ENCODE data around the gene GOLGA2. TPM values are rescaled to one million over a fixed set of nuclear protein-coding genes. Genes with fewer than 3 reads are reported as not detected.
"Not testable (repeated sequence)": the region's sequence is repeated elsewhere in the genome, so short reads cannot be mapped to it uniquely, and the experiment has no call there.

Gene GOLGA2
- total and polyA plus RNA-seq, 5 donors from 2014 or later, result 3.7 to 55.8 (median 4.1) TPM

DNA sequence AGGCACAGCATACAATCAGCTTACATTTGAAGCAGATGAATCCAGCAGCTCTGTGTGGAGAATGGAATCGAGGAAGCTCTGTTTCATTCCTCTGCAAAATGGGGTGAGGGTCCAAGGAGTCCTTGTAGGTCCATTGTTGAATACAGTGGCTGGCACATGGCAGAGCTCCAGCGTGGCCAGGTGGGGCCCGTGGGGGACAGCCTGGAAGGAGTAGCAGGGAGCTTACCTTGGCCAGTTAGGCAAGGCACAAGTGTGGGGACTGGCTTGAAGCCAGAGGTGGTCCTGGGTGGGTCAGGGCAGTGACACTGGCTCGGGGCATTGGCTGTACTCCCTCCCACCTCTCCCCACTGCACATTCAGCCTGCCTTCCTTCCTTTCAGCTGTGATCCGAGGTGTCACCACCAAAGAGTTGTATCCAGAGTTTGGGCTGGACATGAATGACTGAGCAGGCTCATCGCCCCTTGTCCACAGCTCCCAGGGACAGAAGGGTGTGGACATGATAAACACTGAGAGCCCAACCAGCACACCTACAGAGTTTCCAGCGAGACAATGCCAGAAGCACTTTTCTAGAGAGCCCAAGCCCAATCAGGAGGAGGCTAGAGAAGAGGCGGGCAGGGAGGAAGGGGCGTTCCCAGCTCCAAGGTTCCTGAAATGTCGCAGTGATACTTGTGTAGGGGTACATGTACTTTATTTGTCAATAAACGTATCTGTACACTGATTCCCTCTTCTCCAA is 12.6 kb upstream of the GOLGA2 start:
- no peaks in the 10 kb centered on the region for H3K4me1 ChIP-seq (ENCODE audit: control insufficient read depth, insufficient read depth, low read length, poor library complexity, severe bottlenecking)
- Mint-ChIP-seq H3K4me3 (no peak overlapping the region), H3K36me3 (peaks cover 12% of the 10 kb centered on the region), H3K27me3 (no peaks in the 10 kb centered on the region), H3K27ac (peak overlapping the region in 1 of 3 donors; percentile 32), H3K4me1 (no peaks in the 10 kb centered on the region), H3K9me3 (no peaks in the 10 kb centered on the region)
- peaks cover 7% of the 10 kb centered on the region for H3K36me3 ChIP-seq (ENCODE audit: control insufficient read depth, insufficient read depth, low read length)
- H3K9me3 ChIP-seq (ENCODE audit: control insufficient read depth in 2 of 2, low read length in 2 of 2), result no peaks in the 10 kb centered on the region
- no peak for DNase-seq
- H3K4me3 ChIP-seq (ENCODE audit: low read depth, low read length), result no peak overlapping the region
- ATAC-seq (ENCODE audit: low read depth in 2 of 2), result no peak
- no peaks in the 10 kb centered on the region for H3K27me3 ChIP-seq (ENCODE audit: control insufficient read depth, insufficient read depth, low read length)
- no peak overlapping the region for H3K27ac ChIP-seq (ENCODE audit: insufficient read depth, low read length, poor library complexity, severe bottlenecking)

DNA sequence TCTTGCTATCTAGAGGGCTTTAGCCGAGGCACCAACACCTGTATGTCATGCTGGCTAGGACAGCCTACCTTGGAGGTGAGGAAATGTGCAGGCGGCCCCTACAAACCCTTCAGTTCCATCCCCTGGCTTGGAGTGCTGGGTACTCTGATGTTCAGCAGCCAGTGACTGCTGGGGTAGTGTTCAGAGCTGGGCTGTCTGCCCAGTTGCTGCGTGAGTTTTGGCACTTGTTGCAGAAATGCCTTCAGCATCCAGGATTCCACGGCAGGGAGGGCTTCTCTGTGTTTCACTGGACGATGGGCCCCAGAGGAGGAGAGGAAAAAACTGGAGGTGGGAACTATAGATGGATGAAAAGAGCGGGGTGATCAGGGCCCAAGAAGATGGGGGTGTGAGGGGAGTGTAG is 10.6 kb upstream of the GOLGA2 start:
- Histone ChIP-seq H3K27ac (ENCODE audit: insufficient read depth, low read length, poor library complexity, severe bottlenecking) (no peak overlapping the region), H3K4me1 (ENCODE audit: control insufficient read depth, insufficient read depth, low read length, poor library complexity, severe bottlenecking) (no peaks in the 10 kb centered on the region), H3K4me3 (ENCODE audit: low read depth, low read length) (no peak overlapping the region), H3K9me3 (ENCODE audit: control insufficient read depth in 2 of 2, low read length in 2 of 2) (no peaks in the 10 kb centered on the region), H3K36me3 (ENCODE audit: control insufficient read depth, insufficient read depth, low read length) (peaks cover 7% of the 10 kb centered on the region), H3K27me3 (ENCODE audit: control insufficient read depth, insufficient read depth, low read length) (no peaks in the 10 kb centered on the region)
- Mint-ChIP-seq H3K4me3 (no peak overlapping the region), H3K27me3 (no peaks in the 10 kb centered on the region), H3K4me1 (peaks cover 0 to 2% (median 0%) of the 10 kb centered on the region in 4 donors), H3K27ac (no peak overlapping the region), H3K9me3 (no peaks in the 10 kb centered on the region), H3K36me3 (peaks cover 12% of the 10 kb centered on the region)
- DNase-seq, result no peak
- ATAC-seq (ENCODE audit: low read depth in 2 of 2), result no peak

DNA sequence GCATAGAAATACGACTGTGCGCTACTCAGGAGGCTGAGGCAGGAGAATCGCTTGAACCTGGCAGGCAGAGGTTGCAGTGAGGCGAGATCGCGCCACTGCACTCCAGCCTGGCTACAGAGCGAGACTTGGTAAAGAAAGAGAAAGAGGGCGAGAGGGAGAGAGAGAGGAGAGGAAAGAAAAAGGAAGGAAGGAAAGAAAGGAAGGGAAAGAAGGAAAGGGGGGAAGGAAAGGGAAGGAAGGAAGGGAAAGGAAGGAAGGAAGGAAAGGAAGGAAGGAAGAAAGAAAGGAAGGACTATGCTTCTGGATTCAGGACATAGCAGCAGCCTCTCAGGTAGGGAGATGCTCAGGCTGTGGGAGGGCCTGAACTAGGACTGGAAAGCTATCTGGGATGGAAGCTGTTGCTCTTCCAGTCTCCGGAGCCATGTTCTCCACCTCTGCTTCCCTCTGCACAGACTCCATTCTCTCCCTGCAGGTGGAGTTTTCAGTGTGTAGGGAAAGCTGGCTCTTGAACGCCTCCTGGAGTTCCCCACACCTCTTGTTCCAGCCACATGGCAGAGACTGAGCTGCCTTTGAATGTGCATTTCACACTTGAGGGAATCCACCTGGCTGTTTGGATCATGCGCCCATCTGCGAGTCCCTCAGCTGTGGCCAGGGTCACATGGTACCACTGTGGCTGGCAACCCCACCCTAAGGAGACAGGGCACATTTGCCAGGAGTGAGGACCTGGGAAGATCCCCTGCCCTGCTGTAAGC is 9.4 kb upstream of the GOLGA2 start:
- H3K36me3 ChIP-seq (ENCODE audit: control insufficient read depth, insufficient read depth, low read length), result peaks cover 7% of the 10 kb centered on the region
- peaks cover 13% of the 10 kb centered on the region for H3K36me3 Mint-ChIP-seq
- peaks cover 0 to 5% (median under 1%) of the 10 kb centered on the region in 4 donors for H3K4me1 Mint-ChIP-seq
- no peaks in the 10 kb centered on the region for H3K9me3 Mint-ChIP-seq
- no peak overlapping the region for H3K27ac ChIP-seq (ENCODE audit: insufficient read depth, low read length, poor library complexity, severe bottlenecking)
- ATAC-seq (ENCODE audit: low read depth in 2 of 2) (no peak), DNase-seq (no peak)
- no peaks in the 10 kb centered on the region for H3K4me1 ChIP-seq (ENCODE audit: control insufficient read depth, insufficient read depth, low read length, poor library complexity, severe bottlenecking)
- no peak overlapping the region for H3K4me3 ChIP-seq (ENCODE audit: low read depth, low read length)
- H3K27ac Mint-ChIP-seq, result no peak overlapping the region
- H3K27me3 Mint-ChIP-seq, result no peaks in the 10 kb centered on the region
- H3K9me3 ChIP-seq (ENCODE audit: control insufficient read depth in 2 of 2, low read length in 2 of 2), result no peaks in the 10 kb centered on the region
- no peak overlapping the region for H3K4me3 Mint-ChIP-seq
- H3K27me3 ChIP-seq (ENCODE audit: control insufficient read depth, insufficient read depth, low read length), result no peaks in the 10 kb centered on the region

DNA sequence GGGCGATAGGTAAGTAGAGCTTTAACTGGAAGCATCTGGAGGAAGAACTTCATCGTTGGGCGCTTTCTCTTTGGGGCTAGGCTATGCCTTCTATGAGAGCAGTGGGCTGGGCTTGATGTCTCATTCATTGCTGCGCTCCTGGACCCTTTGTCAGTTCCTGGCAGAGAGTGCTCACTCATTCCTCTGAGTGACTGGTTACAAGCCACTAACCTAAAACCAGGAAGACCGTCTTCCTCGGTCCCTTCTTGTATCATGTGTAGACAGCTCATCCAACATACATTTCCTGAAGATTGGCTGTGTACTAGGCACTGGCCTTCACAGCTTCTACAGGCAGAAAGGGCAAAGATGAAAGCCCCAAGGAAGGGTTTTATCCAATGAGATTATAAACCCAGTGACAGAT is 6.7 kb upstream of the GOLGA2 start:
- no peaks in the 10 kb centered on the region for H3K27me3 Mint-ChIP-seq
- Histone ChIP-seq H3K27me3 (ENCODE audit: control insufficient read depth, insufficient read depth, low read length) (no peaks in the 10 kb centered on the region), H3K4me1 (ENCODE audit: control insufficient read depth, insufficient read depth, low read length, poor library complexity, severe bottlenecking) (no peaks in the 10 kb centered on the region), H3K9me3 (ENCODE audit: control insufficient read depth in 2 of 2, low read length in 2 of 2) (no peaks in the 10 kb centered on the region), H3K4me3 (ENCODE audit: low read depth, low read length) (no peak overlapping the region), H3K36me3 (ENCODE audit: control insufficient read depth, insufficient read depth, low read length) (no peaks in the 10 kb centered on the region), H3K27ac (ENCODE audit: insufficient read depth, low read length, poor library complexity, severe bottlenecking) (no peak overlapping the region)
- no peak overlapping the region for H3K4me3 Mint-ChIP-seq
- DNase-seq (no peak), ATAC-seq (ENCODE audit: low read depth in 2 of 2) (no peak)
- peaks cover 0 to 2% (median 0%) of the 10 kb centered on the region in 7 donors for H3K9me3 Mint-ChIP-seq
- peaks cover 3 to 14% (median 6%) of the 10 kb centered on the region in 4 donors for H3K4me1 Mint-ChIP-seq
- peaks cover 13% of the 10 kb centered on the region for H3K36me3 Mint-ChIP-seq
- H3K27ac Mint-ChIP-seq, result no peak overlapping the region

DNA sequence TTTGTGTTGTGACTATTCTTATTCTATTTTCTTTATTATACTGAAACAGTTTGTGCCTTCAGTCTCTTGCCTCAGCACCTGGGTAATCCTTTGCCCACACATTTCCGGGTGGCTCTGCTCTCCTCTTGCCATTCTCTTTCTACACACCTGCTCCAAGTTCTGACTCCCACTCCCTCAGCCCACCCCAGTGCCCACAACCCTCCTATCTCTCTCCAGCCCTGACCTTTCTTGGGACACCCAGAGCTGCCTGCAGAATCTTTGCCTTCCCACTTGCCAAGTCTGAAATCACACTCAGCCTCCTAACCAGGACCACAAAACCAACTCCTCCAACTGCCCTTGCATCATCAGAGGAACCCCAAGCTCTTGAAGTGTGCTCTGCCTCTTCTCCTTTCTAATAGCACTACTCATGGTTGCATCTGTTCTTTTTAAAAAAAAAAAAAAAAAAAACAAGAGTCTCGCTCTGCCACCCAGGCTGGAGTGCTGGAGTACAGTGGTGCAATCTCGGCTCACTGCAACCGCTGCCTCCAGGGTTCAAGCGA is 4.3 kb upstream of the GOLGA2 start:
- no peak for ATAC-seq (ENCODE audit: low read depth in 2 of 2)
- H3K36me3 ChIP-seq (ENCODE audit: control insufficient read depth, insufficient read depth, low read length), result no peaks in the 10 kb centered on the region

DNA sequence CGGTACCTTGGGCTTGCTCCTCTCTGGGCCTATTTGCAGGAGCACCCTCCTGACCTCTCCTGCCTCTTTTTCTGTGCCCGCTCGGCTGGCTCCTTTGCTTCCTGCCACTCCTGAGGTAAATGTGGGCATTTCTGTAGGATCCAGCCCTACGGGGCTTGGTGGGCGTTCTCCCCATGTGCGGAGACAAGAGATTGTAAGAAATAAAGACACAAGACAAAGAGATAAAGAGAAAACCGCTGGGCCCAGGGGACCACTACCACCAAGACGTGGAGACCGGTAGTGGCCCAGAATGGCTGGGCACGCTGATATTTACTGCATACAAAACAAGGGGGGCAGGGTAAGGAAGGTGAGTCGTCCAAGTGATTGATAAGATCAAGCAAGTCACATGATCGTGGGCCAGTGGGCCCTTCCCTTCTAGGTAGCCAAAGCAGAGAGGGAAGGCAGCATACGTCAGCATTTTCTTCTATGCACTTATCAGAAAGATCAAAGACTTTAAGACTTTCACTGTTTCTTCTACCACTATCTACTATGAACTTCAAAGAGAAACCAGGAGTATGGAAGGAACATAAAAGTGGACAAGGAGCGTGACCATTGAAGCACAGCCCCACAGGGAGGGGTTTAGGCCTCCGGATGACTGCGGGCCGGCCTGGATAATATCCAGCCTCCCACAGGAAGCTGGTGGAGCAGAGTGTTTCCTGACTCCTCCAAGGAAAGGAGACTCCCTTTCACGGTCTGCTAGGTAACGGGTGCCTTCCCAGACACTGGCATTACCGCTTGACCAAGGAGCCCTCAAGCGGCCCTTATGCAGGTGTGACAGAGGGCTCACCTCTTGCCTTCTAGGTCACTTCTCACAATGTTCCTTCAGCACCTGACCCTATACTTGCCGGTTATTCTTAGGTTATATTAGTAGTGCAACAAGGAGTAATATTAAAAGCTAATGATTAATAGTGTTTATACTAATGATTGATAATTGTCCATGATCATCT is 3.6 kb upstream of the GOLGA2 start:
- DNase-seq; H3K27me3 ChIP-seq (ENCODE audit: control insufficient read depth, insufficient read depth, low read length); ATAC-seq (ENCODE audit: low read depth in 2 of 2): not testable (repeated sequence)

More for the DNA sequence above, 4.3 kb upstream of the GOLGA2 start:
- Mint-ChIP-seq H3K36me3 (peaks cover 9% of the 10 kb centered on the region), H3K4me3 (peak overlapping the region in 2 of 4 donors; percentile 14 to 91), H3K4me1 (peaks cover 12 to 32% (median 17%) of the 10 kb centered on the region in 4 donors), H3K9me3 (peaks cover 0 to 2% (median 0%) of the 10 kb centered on the region in 7 donors), H3K27ac (no peak overlapping the region), H3K27me3 (no peaks in the 10 kb centered on the region)
- H3K4me1 ChIP-seq (ENCODE audit: control insufficient read depth, insufficient read depth, low read length, poor library complexity, severe bottlenecking), result peaks cover 12% of the 10 kb centered on the region
- no peak overlapping the region for H3K4me3 ChIP-seq (ENCODE audit: low read depth, low read length)
- DNase-seq, result no peak
- H3K27me3 ChIP-seq (ENCODE audit: control insufficient read depth, insufficient read depth, low read length), result no peaks in the 10 kb centered on the region
- H3K9me3 ChIP-seq (ENCODE audit: control insufficient read depth in 2 of 2, low read length in 2 of 2), result no peaks in the 10 kb centered on the region
- no peak overlapping the region for H3K27ac ChIP-seq (ENCODE audit: insufficient read depth, low read length, poor library complexity, severe bottlenecking)

More for the DNA sequence above, 3.6 kb upstream of the GOLGA2 start:
- not testable (repeated sequence) for H3K9me3 Mint-ChIP-seq; H3K27ac ChIP-seq (ENCODE audit: insufficient read depth, low read length, poor library complexity, severe bottlenecking); H3K36me3 ChIP-seq (ENCODE audit: control insufficient read depth, insufficient read depth, low read length); H3K9me3 ChIP-seq (ENCODE audit: control insufficient read depth in 2 of 2, low read length in 2 of 2); H3K4me3 ChIP-seq (ENCODE audit: low read depth, low read length); H3K27me3 Mint-ChIP-seq; H3K36me3 Mint-ChIP-seq
- H3K4me1 ChIP-seq (ENCODE audit: control insufficient read depth, insufficient read depth, low read length, poor library complexity, severe bottlenecking), result peaks cover 20% of the 10 kb centered on the region
- Mint-ChIP-seq H3K4me3 (peak overlapping the region in 3 of 4 donors; percentile 22 to 91 (median 86)), H3K4me1 (peaks cover 12 to 40% (median 22%) of the 10 kb centered on the region in 4 donors), H3K27ac (peak overlapping the region in 2 of 3 donors; percentile 33 to 60)
